ENCODE measurements around the gene GCK.

GCK gene

GRCh38 chr7:44144968-44145478 is 44.2 kb downstream of the GCK start:
- H3K27me3 ChIP-seq (ENCODE audit: insufficient read depth, low read length, poor library complexity) = no peaks in the 10 kb centered on the region

GRCh38 chr7:44144426-44144967 is 44.7 kb downstream of the GCK start:
- Histone ChIP-seq H3K27ac (ENCODE audit: low read depth, low read length) (no peak overlapping the region), H3K56ac (ENCODE audit: low read length) (no peak overlapping the region), H2BK120ac (ENCODE audit: low read depth, low read length) (no peak overlapping the region), H3K9ac (ENCODE audit: low read length) (no peak overlapping the region), H3K18ac (ENCODE audit: low read length) (no peak overlapping the region), H4K5ac (ENCODE audit: low read length) (no peak overlapping the region), H3K79me2 (ENCODE audit: control insufficient read depth, insufficient read depth, low read length) (no peaks in the 10 kb centered on the region), H3K36me3 (ENCODE audit: control insufficient read depth, insufficient read depth, low read length) (no peaks in the 10 kb centered on the region), H4K8ac (ENCODE audit: low read depth, low read length) (no peak overlapping the region), H3K27me3 (ENCODE audit: insufficient read depth, low read length, poor library complexity) (no peaks in the 10 kb centered on the region), H3K4me1 (ENCODE audit: control insufficient read depth, low read depth, low read length) (peaks cover 7% of the 10 kb centered on the region), H3K4ac (ENCODE audit: low read depth, low read length) (no peak overlapping the region), H2AK5ac (ENCODE audit: low read length) (no peak overlapping the region), H3K23ac (ENCODE audit: low read length) (no peak overlapping the region), H3K79me1 (ENCODE audit: low read length) (no peaks in the 10 kb centered on the region), H2BK5ac (ENCODE audit: low read length) (no peak overlapping the region), H3K4me2 (ENCODE audit: low read length) (no peak overlapping the region), H2BK15ac (replicated peaks; ENCODE audit: low read depth) (no peak overlapping the region), H3K4me3 (ENCODE audit: low read length) (no peak overlapping the region)
- DNase-seq = no peak
- no CpG with 5 or more reads among the region's 6 CpGs for WGBS (ENCODE audit: extremely low coverage, insufficient coverage, low lambda C conversion rate)

More at GRCh38 chr7:44144968-44145478, 44.2 kb downstream of the GCK start:
- no peak overlapping the region for H3K27ac ChIP-seq (ENCODE audit: low read depth, low read length)
- H2BK5ac ChIP-seq (ENCODE audit: low read length) = no peak overlapping the region
- no peak overlapping the region for H3K23ac ChIP-seq (ENCODE audit: low read length)
- H3K9ac ChIP-seq (ENCODE audit: low read length) = peak overlapping the region; percentile 22
- no peak overlapping the region for H4K8ac ChIP-seq (ENCODE audit: low read depth, low read length)
- no peak for DNase-seq
- no peak overlapping the region for H3K18ac ChIP-seq (ENCODE audit: low read length)
- H3K36me3 ChIP-seq (ENCODE audit: control insufficient read depth, insufficient read depth, low read length) = no peaks in the 10 kb centered on the region
- no peak overlapping the region for H4K5ac ChIP-seq (ENCODE audit: low read length)
- no peak overlapping the region for H3K4ac ChIP-seq (ENCODE audit: low read depth, low read length)
- H2BK120ac ChIP-seq (ENCODE audit: low read depth, low read length) = no peak overlapping the region
- H3K79me1 ChIP-seq (ENCODE audit: low read length) = no peaks in the 10 kb centered on the region
- no peak overlapping the region for H3K4me3 ChIP-seq (ENCODE audit: low read length)
- no peak overlapping the region for H2BK15ac ChIP-seq (replicated peaks; ENCODE audit: low read depth)
- H3K4me1 ChIP-seq (ENCODE audit: control insufficient read depth, low read depth, low read length) = peaks cover 7% of the 10 kb centered on the region
- H3K4me2 ChIP-seq (ENCODE audit: low read length) = peak overlapping the region; percentile 60
- no peak overlapping the region for H2AK5ac ChIP-seq (ENCODE audit: low read length)
- H3K79me2 ChIP-seq (ENCODE audit: control insufficient read depth, insufficient read depth, low read length) = no peaks in the 10 kb centered on the region
- peak overlapping the region; percentile 80 for H3K56ac ChIP-seq (ENCODE audit: low read length)
- WGBS (ENCODE audit: extremely low coverage, insufficient coverage, low lambda C conversion rate) = no CpG with 5 or more reads among the region's 31 CpGs

DNA sequence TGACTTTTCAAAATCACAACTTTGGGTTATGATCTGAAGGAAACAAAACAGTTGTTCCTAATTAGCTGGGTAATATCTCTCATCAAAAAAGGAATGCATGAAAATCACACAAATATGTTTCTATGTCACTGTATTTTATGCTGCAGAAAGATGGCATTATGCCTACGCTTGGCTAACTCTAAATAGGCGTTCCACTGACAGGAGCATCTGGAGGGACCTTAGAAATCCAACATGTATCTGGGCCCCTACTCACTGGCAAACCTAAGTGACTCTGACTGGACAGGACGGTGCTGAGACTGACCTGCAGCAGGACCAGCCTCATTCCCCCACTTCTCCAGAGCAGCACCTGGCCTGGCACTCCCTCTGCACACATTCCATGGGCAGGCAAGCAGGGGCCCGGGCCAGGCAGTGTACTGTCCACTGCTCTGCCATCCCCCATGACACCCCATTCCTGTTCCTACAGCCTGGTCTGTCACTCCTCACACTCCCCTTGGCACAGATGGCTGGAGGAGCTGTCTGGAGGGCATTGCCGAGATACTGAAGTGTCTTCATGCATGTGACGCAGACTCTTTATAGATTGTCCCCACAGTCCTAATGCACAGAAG is 45.5 kb downstream of the GCK start:
- H2AK5ac ChIP-seq (ENCODE audit: low read length) = no peak overlapping the region
- DNase-seq = no peak
- H3K79me2 ChIP-seq (ENCODE audit: control insufficient read depth, insufficient read depth, low read length) = no peaks in the 10 kb centered on the region
- H3K4ac ChIP-seq (ENCODE audit: low read depth, low read length) = no peak overlapping the region
- no peaks in the 10 kb centered on the region for H3K36me3 ChIP-seq (ENCODE audit: control insufficient read depth, insufficient read depth, low read length)
- no peaks in the 10 kb centered on the region for H3K79me1 ChIP-seq (ENCODE audit: low read length)
- no peak overlapping the region for H3K56ac ChIP-seq (ENCODE audit: low read length)
- H3K4me2 ChIP-seq (ENCODE audit: low read length) = no peak overlapping the region
- H3K18ac ChIP-seq (ENCODE audit: low read length) = no peak overlapping the region
- H3K27ac ChIP-seq (ENCODE audit: low read depth, low read length) = no peak overlapping the region
- no peak overlapping the region for H3K23ac ChIP-seq (ENCODE audit: low read length)
- H3K27me3 ChIP-seq (ENCODE audit: insufficient read depth, low read length, poor library complexity) = no peaks in the 10 kb centered on the region
- H3K4me3 ChIP-seq (ENCODE audit: low read length) = no peak overlapping the region
- no peak overlapping the region for H3K9ac ChIP-seq (ENCODE audit: low read length)
- no peak overlapping the region for H2BK120ac ChIP-seq (ENCODE audit: low read depth, low read length)
- H4K5ac ChIP-seq (ENCODE audit: low read length) = no peak overlapping the region
- H2BK5ac ChIP-seq (ENCODE audit: low read length) = no peak overlapping the region
- no CpG with 5 or more reads among the region's 6 CpGs for WGBS (ENCODE audit: extremely low coverage, insufficient coverage, low lambda C conversion rate)
- no peak overlapping the region for H4K8ac ChIP-seq (ENCODE audit: low read depth, low read length)
- peaks cover 7% of the 10 kb centered on the region for H3K4me1 ChIP-seq (ENCODE audit: control insufficient read depth, low read depth, low read length)
- no peak overlapping the region for H2BK15ac ChIP-seq (replicated peaks; ENCODE audit: low read depth)

DNA sequence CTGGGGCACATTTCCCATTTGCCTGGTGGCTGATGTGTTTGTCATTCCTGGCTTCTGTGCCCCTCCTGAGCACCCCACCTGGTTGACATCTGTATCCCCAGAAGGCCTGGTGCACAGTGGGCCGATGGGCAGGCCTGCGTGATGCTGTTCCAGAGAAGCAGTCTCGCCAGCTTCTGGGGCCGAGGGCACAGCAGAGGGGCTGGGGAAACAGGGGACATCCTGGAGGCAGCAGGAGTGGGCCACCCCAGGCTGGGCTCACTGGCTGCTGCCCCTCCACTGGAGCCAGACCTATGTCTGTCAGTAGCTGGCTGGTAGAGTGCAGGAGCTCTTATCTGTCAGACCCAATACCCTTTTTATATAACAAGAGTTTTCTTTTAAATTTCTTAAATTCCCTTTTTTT is 47.2 kb downstream of the GCK start:
- no peak overlapping the region for H3K4ac ChIP-seq (ENCODE audit: low read depth, low read length)
- H3K27ac ChIP-seq (ENCODE audit: low read depth, low read length) = no peak overlapping the region
- no peak overlapping the region for H2BK5ac ChIP-seq (ENCODE audit: low read length)
- peak overlapping the region; percentile 62 for H3K56ac ChIP-seq (ENCODE audit: low read length)
- H3K4me3 ChIP-seq (ENCODE audit: low read length) = no peak overlapping the region
- no peak overlapping the region for H2BK120ac ChIP-seq (ENCODE audit: low read depth, low read length)
- H4K5ac ChIP-seq (ENCODE audit: low read length) = no peak overlapping the region
- H3K18ac ChIP-seq (ENCODE audit: low read length) = peak overlapping the region; percentile 2
- peaks cover 7% of the 10 kb centered on the region for H3K4me1 ChIP-seq (ENCODE audit: control insufficient read depth, low read depth, low read length)
- DNase-seq = no peak
- no CpG with 5 or more reads among the region's 4 CpGs for WGBS (ENCODE audit: extremely low coverage, insufficient coverage, low lambda C conversion rate)
- H4K8ac ChIP-seq (ENCODE audit: low read depth, low read length) = no peak overlapping the region
- H2AK5ac ChIP-seq (ENCODE audit: low read length) = no peak overlapping the region
- no peaks in the 10 kb centered on the region for H3K79me2 ChIP-seq (ENCODE audit: control insufficient read depth, insufficient read depth, low read length)
- H3K27me3 ChIP-seq (ENCODE audit: insufficient read depth, low read length, poor library complexity) = no peaks in the 10 kb centered on the region
- H3K79me1 ChIP-seq (ENCODE audit: low read length) = no peaks in the 10 kb centered on the region
- H2BK15ac ChIP-seq (replicated peaks; ENCODE audit: low read depth) = no peak overlapping the region
- no peak overlapping the region for H3K23ac ChIP-seq (ENCODE audit: low read length)
- no peak overlapping the region for H3K4me2 ChIP-seq (ENCODE audit: low read length)
- no peaks in the 10 kb centered on the region for H3K36me3 ChIP-seq (ENCODE audit: control insufficient read depth, insufficient read depth, low read length)
- H3K9ac ChIP-seq (ENCODE audit: low read length) = no peak overlapping the region

DNA sequence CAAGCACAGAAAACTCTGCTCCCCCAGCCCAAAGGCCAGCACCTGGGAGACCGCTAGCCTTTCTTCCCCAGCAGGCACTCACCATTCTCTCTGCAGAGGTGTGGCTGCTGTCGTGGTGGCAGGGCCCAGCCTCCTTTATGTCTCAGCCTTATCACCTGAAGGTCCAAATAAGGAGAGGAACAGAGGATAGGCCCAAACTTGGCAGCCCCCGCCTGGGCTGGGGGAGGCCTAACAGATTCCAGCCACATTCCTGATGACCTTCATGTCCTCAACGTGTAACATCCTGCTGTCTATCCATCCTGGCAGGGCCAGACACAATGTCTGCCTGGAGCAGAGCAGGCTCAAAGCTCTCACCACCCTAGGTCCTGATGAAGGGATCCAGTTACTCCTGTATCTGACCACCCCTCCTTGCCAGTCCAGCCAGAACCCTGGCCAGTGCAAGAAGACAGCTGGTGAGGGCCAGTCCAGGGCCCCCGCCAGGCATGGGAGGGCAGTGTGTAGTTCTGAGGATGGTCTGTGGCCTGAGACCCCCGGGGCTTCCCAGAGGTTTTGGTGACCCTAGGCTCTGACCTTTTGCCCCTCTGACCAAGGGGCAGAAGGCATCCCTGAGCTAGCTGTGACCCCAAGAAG is 47.9 kb downstream of the GCK start, which contains the start of gene MYL7:
Gene MYL7, minus strand, starts transcription at position 112 of the 630 bp plus-strand sequence. Its CDS starts 27 bp downstream, at position 85.
- Histone ChIP-seq H3K4me3 (ENCODE audit: low read length) (no peak within 1 kb of the TSS), H2BK120ac (ENCODE audit: low read depth, low read length) (no peak within 1 kb of the TSS), H3K9ac (ENCODE audit: low read length) (peak within 1 kb of the TSS; percentile 38), H2BK5ac (ENCODE audit: low read length) (peak within 1 kb of the TSS; percentile 53), H3K56ac (ENCODE audit: low read length) (peak within 1 kb of the TSS; percentile 68), H3K79me1 (ENCODE audit: low read length) (no peaks in the 10 kb centered on the region), H3K4ac (ENCODE audit: low read depth, low read length) (peak within 1 kb of the TSS; percentile 8), H3K18ac (ENCODE audit: low read length) (peak within 1 kb of the TSS; percentile 7), H2BK15ac (replicated peaks; ENCODE audit: low read depth) (no peak within 1 kb of the TSS), H3K4me2 (ENCODE audit: low read length) (no peak within 1 kb of the TSS), H3K4me1 (ENCODE audit: control insufficient read depth, low read depth, low read length) (peaks cover 7% of the 10 kb centered on the region), H3K36me3 (ENCODE audit: control insufficient read depth, insufficient read depth, low read length) (no peaks in the 10 kb centered on the region), H3K27me3 (ENCODE audit: insufficient read depth, low read length, poor library complexity) (no peaks in the 10 kb centered on the region), H3K23ac (ENCODE audit: low read length) (peak within 1 kb of the TSS; percentile 3), H4K5ac (ENCODE audit: low read length) (no peak within 1 kb of the TSS), H3K79me2 (ENCODE audit: control insufficient read depth, insufficient read depth, low read length) (no peaks in the 10 kb centered on the region), H3K27ac (ENCODE audit: low read depth, low read length) (no peak within 1 kb of the TSS), H2AK5ac (ENCODE audit: low read length) (peak within 1 kb of the TSS; percentile 25), H4K8ac (ENCODE audit: low read depth, low read length) (no peak within 1 kb of the TSS)
- no CpG with 5 or more reads among the region's 6 CpGs for WGBS (ENCODE audit: extremely low coverage, insufficient coverage, low lambda C conversion rate)
- DNase-seq = peak; percentile 97

Data from mesendoderm (in vitro differentiated cells).